HFF-Myc (cell line): ENCODE measurements around the gene FBXW12.

Source experiments
- DNase-seq: peaks from one replicate; pipeline ENCODE4 v3.0.0-alpha.2; 2011; ENCODE audit warnings: low read depth; ENCODE audit errors: extremely low read depth
- H3K4me3 ChIP-seq: replicated peaks from 2 replicates; pipeline ENCODE4 v1.5.1; 2011; ENCODE audit warnings: low read depth, mild to moderate bottlenecking, control low read depth, low read length
- CTCF ChIP-seq: IDR thresholded peaks from 2 replicates; pipeline ENCODE4 v1.5.1; 2012; ENCODE audit warnings: mild to moderate bottlenecking, low read depth, low read length, control low read depth; ENCODE audit errors: missing control alignments

The FBXW12 gene

GRCh38 chr3:48361928-48362327 lies 10.1 kb upstream of the FBXW12 start:
- H3K4me3 ChIP-seq = no peak overlapping the region
- DNase-seq = no peak
- no peak for TF ChIP-seq CTCF

- H3K4me3 ChIP-seq = no peak overlapping the region
- no peak for TF ChIP-seq CTCF
- DNase-seq = no peak
These were observed 7.2 kb upstream of the FBXW12 start for GRCh38 chr3:48364840-48365239.

GRCh38 chr3:48367201-48367600 lies 4.8 kb upstream of the FBXW12 start:
- no peak for DNase-seq
- no peak overlapping the region for H3K4me3 ChIP-seq
- TF ChIP-seq CTCF = no peak

GRCh38 chr3:48369693-48370332 lies 2.2 kb upstream of the FBXW12 start:
- TF ChIP-seq CTCF = no peak
- H3K4me3 ChIP-seq = no peak overlapping the region
- DNase-seq = no peak

- H3K4me3 ChIP-seq = no peak overlapping the region
- no peak for DNase-seq
- TF ChIP-seq CTCF = no peak
These were observed 1.7 kb upstream of the FBXW12 start for GRCh38 chr3:48370333-48370713.

- H3K4me3 ChIP-seq = no peak overlapping the region
- no peak for DNase-seq
- TF ChIP-seq CTCF = no peak
These were observed 355 bp downstream of the FBXW12 start for GRCh38 chr3:48372377-48372770.

- H3K4me3 ChIP-seq = no peak overlapping the region
- TF ChIP-seq CTCF = no peak
- DNase-seq = no peak
These were observed 930 bp downstream of the FBXW12 start for GRCh38 chr3:48372862-48373435.
